ENCODE measurements around the gene LIPA.

DNA sequence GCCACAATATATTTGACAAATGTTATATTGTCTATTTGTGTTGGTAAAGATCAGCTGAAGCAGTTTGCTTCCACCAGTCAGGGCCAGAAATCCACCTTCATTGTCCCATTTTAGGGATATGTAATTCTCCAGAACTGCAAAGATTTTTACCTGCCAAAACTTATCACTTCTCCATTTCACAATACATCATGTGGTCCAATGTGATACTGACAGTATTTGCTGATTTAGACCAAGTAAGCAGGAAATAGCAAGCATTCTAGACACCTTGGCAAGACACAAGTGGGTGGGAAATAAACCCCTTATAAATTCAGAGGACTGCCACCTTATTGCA is 18.5 kb upstream of the LIPA start:
- TF ChIP-seq CEBPB (IDR thresholded peaks at IDR 0.05) (no peak), TAF1 (IDR thresholded peaks at IDR 0.05; ENCODE audit: low read depth) (no peak), EGR1 (IDR thresholded peaks at IDR 0.05) (no peak), MAX (IDR thresholded peaks at IDR 0.05) (no peak), CREB1 (IDR thresholded peaks at IDR 0.05; ENCODE audit: low read depth) (no peak), EP300 (IDR thresholded peaks at IDR 0.05; ENCODE audit: borderline replicate concordance) (no peak), TCF12 (IDR thresholded peaks at IDR 0.05; ENCODE audit: low read depth) (no peak), RAD21 (IDR thresholded peaks at IDR 0.05; ENCODE audit: low read depth) (no peak), YY1 (IDR thresholded peaks at IDR 0.05; ENCODE audit: low read depth) (no peak), FOXM1 (IDR thresholded peaks at IDR 0.05; ENCODE audit: borderline replicate concordance, low read depth) (no peak)
- TF ChIP-seq, protein P1, sequence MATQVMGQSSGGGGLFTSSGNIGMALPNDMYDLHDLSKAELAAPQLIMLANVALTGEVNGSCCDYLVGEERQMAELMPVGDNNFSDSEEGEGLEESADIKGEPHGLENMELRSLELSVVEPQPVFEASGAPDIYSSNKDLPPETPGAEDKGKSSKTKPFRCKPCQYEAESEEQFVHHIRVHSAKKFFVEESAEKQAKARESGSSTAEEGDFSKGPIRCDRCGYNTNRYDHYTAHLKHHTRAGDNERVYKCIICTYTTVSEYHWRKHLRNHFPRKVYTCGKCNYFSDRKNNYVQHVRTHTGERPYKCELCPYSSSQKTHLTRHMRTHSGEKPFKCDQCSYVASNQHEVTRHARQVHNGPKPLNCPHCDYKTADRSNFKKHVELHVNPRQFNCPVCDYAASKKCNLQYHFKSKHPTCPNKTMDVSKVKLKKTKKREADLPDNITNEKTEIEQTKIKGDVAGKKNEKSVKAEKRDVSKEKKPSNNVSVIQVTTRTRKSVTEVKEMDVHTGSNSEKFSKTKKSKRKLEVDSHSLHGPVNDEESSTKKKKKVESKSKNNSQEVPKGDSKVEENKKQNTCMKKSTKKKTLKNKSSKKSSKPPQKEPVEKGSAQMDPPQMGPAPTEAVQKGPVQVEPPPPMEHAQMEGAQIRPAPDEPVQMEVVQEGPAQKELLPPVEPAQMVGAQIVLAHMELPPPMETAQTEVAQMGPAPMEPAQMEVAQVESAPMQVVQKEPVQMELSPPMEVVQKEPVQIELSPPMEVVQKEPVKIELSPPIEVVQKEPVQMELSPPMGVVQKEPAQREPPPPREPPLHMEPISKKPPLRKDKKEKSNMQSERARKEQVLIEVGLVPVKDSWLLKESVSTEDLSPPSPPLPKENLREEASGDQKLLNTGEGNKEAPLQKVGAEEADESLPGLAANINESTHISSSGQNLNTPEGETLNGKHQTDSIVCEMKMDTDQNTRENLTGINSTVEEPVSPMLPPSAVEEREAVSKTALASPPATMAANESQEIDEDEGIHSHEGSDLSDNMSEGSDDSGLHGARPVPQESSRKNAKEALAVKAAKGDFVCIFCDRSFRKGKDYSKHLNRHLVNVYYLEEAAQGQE (IDR thresholded peaks at IDR 0.05; ENCODE audit: low read depth), result no peak
